ENCODE results near the gene EGFL7.

Gene EGFL7

GRCh38 chr9:136713550-136713949 is 50.8 kb downstream of the EGFL7 start:
- no peak for DNase-seq (ENCODE audit: extremely low read depth in 1 of 2, low read depth in 1 of 2)

GRCh38 chr9:136714096-136714892 is 51.6 kb downstream of the EGFL7 start:
- no peak for DNase-seq (ENCODE audit: extremely low read depth in 1 of 2, low read depth in 1 of 2)

GRCh38 chr9:136714893-136715274 is 52.2 kb downstream of the EGFL7 start:
- no peak for DNase-seq (ENCODE audit: extremely low read depth in 1 of 2, low read depth in 1 of 2)

GRCh38 chr9:136717399-136717798 is 54.7 kb downstream of the EGFL7 start:
- no peak for DNase-seq (ENCODE audit: extremely low read depth in 1 of 2, low read depth in 1 of 2)

- DNase-seq (ENCODE audit: extremely low read depth in 1 of 2, low read depth in 1 of 2), result no peak
Measured at GRCh38 chr9:136718345-136719194, 55.9 kb downstream of the EGFL7 start.

GRCh38 chr9:136719195-136719880 is 56.6 kb downstream of the EGFL7 start:
- DNase-seq (ENCODE audit: extremely low read depth in 1 of 2, low read depth in 1 of 2), result no peak

GRCh38 chr9:136720251-136720897 is 57.7 kb downstream of the EGFL7 start:
- DNase-seq (ENCODE audit: extremely low read depth in 1 of 2, low read depth in 1 of 2), result no peak

GRCh38 chr9:136720898-136721338 is 58.2 kb downstream of the EGFL7 start:
- no peak for DNase-seq (ENCODE audit: extremely low read depth in 1 of 2, low read depth in 1 of 2)

GRCh38 chr9:136721339-136722092 is 58.8 kb downstream of the EGFL7 start:
- DNase-seq (ENCODE audit: extremely low read depth in 1 of 2, low read depth in 1 of 2), result no peak

All from activated CD8-positive, alpha-beta memory T cell treated with anti-CD3 and anti-CD28 coated beads for 1 hour (primary cell).